ACC112 (cell line): Measurements from ENCODE around the gene UBE2L3.
"Not testable (repeated sequence)": the region's sequence is repeated elsewhere in the genome, so short reads cannot be mapped to it uniquely, and the experiment has no call there.

Experiments
- H2AFZ ChIP-seq: fragments of 200-600 bp; sonication (generic); one replicate; pipeline ENCODE4 v1.6.0; 2017; ENCODE audit warnings: antibody characterized with exemption, low read length; ENCODE audit not compliant: unreplicated experiment
- H3K27ac ChIP-seq: fragments of 200-600 bp; sonication (generic); 2 replicates; pipeline ENCODE4 v1.5.1; 2014; ENCODE audit warnings: low read depth, mild to moderate bottlenecking, antibody characterized with exemption, low read length, moderate library complexity
- H3K27me3 ChIP-seq: fragments of 200-600 bp; sonication (generic); 2 replicates; pipeline ENCODE4 v1.6.1; 2014; ENCODE audit warnings: mild to moderate bottlenecking, antibody characterized with exemption, low read length, moderate library complexity, mixed read lengths; ENCODE audit not compliant: insufficient read depth
- H3K36me3 ChIP-seq: fragments of 200-600 bp; sonication (generic); 2 replicates; pipeline ENCODE4 v1.6.1; 2016; ENCODE audit warnings: mild to moderate bottlenecking, antibody characterized with exemption, low read length, moderate library complexity, mixed read lengths; ENCODE audit not compliant: insufficient read depth
- H3K4me1 ChIP-seq: fragments of 200-600 bp; sonication (generic); one replicate; pipeline ENCODE4 v1.6.1; 2016; ENCODE audit warnings: low read length, mixed read lengths; ENCODE audit not compliant: insufficient read depth, unreplicated experiment, control insufficient read depth
- H3K4me3 ChIP-seq: fragments of 200-600 bp; sonication (generic); 2 replicates; pipeline ENCODE4 v1.5.1; 2014; ENCODE audit warnings: mild to moderate bottlenecking, low read depth, low read length
- H3K79me2 ChIP-seq: fragments of 200-600 bp; sonication (generic); one replicate; pipeline ENCODE4 v1.6.0; 2016; ENCODE audit warnings: low read length; ENCODE audit not compliant: control insufficient read depth, unreplicated experiment, insufficient read depth

UBE2L3 gene

DNA sequence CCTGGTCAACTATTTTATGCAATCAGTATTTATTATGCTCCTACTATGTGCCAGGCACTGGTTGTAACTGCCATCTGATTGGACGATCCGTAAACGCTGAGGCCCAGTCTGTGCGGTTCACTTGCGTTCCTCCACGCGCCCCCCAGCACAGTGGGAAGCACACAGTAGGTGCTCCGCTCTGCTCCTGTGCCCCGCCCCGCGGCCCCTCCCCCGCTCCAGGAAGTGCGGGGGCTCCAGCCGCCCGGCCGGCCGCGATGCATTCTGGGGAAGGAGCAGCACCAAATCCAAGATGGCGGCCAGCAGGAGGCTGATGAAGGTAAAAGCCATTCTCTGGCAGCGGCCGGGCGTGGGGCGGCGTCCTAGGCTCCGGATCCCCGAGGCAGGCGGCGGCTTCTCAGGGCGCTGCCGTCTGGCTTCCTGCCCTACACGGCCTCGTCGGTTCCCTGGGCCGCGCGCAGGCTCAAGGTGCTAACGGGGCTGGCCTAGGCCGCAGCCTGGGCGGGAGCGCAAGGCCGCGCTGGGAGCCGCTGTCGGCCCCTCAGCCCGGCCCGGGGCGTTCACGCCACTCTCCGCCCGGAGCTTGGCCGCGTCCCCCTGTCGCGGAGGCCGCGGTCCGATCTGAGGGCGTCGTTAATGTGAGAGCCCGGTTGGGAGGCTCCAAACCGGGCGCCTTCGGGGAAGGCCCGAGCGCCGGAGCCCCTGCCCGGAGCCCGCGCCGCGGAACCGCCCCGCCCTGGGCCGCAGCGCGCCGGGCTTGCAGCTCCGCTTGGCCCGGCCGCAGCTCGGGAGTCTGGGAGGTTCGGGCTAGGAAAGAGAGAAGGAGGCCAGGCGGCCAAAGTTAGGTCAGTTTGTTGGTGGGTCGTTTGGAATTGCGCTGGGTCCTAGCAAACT is at the start of gene UBE2L3:
Gene UBE2L3 (plus strand): TSS at position 259 of the 891 bp plus-strand sequence. CDS start 31 bp downstream, at position 290.
- Histone ChIP-seq H2AFZ (peak within 1 kb of the TSS; percentile 68), H3K4me3 (peak within 1 kb of the TSS; percentile 95), H3K79me2 (peaks cover 50% of the 10 kb centered on the region), H3K4me1 (peaks cover 21% of the 10 kb centered on the region), H3K27me3 (no peaks in the 10 kb centered on the region), H3K36me3 (no peaks in the 10 kb centered on the region), H3K27ac (peak within 1 kb of the TSS; percentile 83)

DNA sequence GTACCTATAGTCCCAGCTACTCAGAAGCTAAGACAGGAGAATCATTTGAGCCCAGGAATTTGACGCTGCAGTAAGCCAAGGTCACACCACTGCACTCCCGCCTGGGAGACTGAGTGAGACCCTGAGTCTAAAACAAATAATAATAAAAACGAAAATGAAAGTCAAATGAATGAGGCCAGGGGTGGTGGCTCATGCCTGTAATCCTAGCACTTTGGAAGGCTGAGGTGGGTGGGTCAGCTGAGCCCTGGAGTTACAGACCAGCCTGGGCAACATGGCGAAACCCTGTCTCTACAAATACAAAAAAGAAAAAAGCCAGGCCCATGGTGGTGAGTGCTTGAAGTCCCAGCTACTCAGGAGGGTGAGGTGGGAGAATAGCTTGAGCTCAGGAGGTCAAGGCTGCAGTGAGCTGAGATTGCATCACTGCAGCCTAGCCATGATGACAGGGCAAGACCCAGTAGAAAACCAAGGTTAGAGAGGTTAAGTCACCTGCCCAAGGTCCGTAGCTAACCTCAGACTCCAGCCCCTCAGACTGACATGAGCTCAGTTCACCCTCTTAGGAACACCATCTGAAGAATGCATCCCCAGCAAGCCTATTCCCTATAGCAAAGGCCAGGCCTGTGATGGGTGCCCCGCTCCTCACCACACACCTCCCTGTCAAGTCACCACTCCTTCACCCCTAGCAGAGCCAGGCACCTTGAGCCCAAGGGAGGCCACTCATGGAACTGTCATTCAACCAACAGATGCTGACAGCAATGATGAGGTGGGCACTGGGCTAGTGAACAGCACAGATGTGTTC is 40.6 kb upstream of the UBE2L3 start:
- not testable (repeated sequence) for H3K27ac ChIP-seq, H3K79me2 ChIP-seq, H3K4me1 ChIP-seq, H3K4me3 ChIP-seq, H2AFZ ChIP-seq, H3K36me3 ChIP-seq, H3K27me3 ChIP-seq

DNA sequence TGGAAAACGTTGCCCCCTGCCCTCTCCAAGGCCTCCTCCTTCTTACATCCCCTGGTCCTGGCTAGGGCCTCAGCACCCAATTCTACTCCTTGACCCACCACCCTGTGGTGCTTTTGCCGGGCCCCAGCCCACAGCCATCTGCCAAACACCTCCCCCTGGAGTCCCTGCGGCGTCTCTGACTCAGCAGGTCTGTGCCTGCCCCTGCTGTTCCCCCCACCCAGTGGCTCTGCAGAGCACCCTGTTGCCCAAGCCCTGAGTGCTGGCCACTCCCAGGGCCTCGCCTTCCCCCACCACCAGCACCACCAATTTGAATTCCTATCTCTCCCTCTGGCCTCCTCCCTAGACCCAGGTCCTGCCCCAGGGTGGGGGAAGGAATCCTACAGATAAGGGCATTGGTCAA is 36.0 kb upstream of the UBE2L3 start:
- H2AFZ ChIP-seq, H3K27ac ChIP-seq, H3K79me2 ChIP-seq, H3K4me1 ChIP-seq, H3K36me3 ChIP-seq, H3K4me3 ChIP-seq, H3K27me3 ChIP-seq: not testable (repeated sequence)

DNA sequence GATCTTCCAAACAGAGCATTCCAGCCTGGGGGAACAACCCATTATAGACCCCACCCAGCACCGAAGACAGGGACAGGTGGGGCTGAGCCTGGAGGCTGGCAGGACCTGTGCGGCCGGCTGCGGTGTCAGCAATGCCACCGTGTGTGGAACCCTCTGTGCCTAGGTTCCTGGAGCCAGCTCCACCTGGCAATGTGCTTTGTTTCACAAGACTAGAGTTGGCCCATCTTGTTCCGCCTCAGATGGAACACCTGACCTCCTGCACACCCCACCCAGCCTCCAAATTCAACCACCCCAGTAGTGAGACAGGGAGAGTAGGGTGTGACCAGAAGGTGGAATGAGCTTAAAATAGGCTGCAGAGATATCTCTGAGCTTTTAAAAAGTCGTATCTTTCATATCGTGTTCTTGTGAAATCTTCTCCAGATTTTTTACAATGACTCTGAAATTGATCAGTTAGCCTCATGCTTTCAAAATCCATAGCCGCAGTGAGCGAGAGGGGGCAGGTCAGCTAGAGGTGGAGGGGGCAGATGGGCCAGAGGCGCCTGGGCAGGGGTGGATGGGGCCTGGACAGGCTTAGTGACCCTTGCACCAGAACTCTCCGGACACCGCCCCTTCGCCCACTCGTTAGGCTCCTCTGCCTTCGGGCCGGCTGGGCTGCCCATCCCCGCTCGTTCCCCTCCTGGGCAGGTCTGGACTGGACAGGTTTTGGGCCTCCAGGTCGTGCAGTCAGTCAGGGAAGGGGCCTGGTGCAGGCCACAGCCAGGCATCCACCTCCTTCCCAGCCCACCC is 34.5 kb upstream of the UBE2L3 start:
- H3K4me3 ChIP-seq, H2AFZ ChIP-seq, H3K27ac ChIP-seq, H3K36me3 ChIP-seq, H3K79me2 ChIP-seq, H3K4me1 ChIP-seq, H3K27me3 ChIP-seq: not testable (repeated sequence)

DNA sequence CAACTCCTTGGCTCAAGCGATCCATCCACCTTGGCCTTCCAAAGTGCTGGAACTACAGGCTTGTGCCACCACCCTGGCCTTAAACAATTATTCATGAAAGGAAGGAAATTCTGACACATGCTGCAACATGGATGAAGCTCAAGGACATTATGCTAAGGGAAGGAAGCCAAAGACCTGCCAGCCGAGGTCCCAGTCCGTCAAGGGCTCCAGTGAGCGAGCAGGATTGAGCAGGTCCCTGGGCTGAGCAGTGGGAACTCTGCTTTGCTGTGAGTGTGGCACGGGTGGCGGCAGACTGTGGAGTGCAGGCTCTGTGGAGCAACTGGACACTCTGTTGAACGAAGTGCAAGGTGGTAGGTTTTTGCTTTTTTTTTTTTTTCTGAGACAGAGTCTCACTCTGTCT is 27.7 kb upstream of the UBE2L3 start:
- not testable (repeated sequence) for H3K4me3 ChIP-seq, H3K27ac ChIP-seq, H3K4me1 ChIP-seq, H2AFZ ChIP-seq, H3K36me3 ChIP-seq, H3K27me3 ChIP-seq, H3K79me2 ChIP-seq

DNA sequence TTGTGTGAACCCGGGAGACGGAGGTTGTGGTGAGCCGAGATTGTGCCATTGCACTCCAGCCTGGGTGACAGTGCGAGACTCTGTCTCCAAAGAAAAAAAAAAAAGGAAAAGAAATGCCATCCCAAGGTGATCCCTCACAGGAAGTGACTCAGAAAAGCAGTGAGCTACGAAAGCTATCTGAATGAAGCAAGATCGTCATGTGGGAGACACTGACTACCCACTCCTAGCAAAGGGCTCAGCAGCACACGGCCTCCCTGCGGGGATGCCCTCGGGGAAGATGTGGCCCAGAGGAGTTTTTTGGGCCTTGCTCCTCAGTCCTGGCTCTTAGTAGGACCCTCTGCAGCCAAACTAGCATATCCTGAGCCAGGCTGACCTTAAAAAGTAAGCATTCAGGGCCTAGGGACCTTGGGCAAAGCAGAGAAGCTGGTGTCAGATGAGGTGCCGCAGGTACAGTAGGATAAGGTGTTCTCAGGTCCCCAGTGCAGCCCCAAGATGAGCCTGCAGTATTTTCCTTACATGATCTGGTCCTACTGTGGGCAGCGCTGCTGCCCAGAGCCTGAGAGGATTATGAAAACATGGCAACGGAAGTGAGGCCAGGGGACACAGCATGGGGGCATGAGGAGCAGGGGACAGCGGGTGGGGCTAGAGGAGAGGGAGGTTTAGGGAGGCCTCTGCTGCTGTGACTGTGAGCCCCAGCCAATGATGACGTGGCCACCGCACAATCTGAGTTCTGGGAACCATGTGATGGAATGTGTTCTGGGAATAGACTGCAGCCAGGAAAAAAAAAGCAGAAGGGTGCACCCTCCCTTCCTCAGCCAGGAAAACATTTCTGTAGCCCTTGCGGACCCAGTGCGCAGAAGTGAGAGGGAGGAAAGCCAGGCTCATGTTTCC is 22.8 kb upstream of the UBE2L3 start:
- H2AFZ ChIP-seq, H3K79me2 ChIP-seq, H3K27me3 ChIP-seq, H3K36me3 ChIP-seq, H3K4me3 ChIP-seq, H3K4me1 ChIP-seq: not testable (repeated sequence)
- H3K27ac ChIP-seq: peak overlapping the region; percentile 47; the same call in 1 of the 2 replicates

DNA sequence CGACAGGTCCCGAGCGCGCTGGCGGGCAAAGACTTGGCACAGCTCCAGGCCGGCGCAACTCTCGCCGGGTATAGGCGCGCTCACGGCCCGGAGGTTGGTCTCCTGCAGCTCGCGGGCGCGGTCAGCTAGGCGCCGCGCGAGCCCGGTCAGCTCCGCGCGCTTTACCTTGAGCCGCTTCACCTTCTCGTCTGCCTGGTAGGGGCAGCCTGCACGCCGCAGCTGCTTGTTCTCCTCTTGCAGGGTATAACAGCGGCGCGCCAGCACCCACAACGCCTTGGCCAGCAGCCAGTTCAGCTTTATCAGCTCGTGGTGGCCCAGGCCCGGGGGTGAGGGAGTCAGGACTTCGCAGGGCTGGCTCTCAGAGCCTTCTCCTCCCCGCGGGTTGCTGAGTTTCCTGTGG is 18.0 kb upstream of the UBE2L3 start:
- not testable (repeated sequence) for H2AFZ ChIP-seq, H3K4me1 ChIP-seq, H3K27me3 ChIP-seq, H3K27ac ChIP-seq, H3K4me3 ChIP-seq, H3K79me2 ChIP-seq, H3K36me3 ChIP-seq

DNA sequence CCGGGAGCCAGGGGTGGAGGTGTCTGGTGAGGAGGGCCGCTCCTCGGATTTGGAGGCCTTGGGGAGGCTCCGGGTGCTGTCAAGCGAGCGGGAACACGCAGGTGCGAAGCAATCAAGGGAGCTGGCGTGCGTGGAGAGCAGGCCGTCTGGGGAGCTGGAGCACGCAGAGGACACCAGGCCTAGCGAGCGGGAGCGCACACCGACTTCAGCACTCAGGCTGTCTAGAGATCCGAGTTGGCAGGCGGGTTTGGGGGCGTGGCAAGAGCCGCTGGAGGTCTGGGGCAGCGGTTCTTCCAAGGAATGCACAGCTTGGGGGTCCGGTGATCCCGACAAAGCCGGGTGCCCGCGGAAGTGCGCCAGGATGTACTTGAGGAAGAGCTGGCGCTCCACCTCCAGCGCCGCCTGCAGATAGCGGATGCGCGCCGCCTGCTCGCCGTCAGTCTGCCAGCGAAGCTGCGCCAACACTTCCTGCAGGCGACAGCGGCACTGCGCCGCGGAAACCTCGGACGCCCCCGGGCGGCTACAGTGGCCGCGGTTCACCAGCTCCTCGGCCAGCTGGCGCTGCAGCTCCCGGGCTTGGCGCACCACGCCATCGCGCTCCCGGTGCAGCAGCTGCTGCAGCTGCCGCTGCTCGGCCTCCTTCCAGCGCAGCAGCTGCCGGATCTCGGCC is 17.4 kb upstream of the UBE2L3 start:
- H3K79me2 ChIP-seq, H3K4me3 ChIP-seq, H3K27me3 ChIP-seq, H3K27ac ChIP-seq, H2AFZ ChIP-seq, H3K36me3 ChIP-seq, H3K4me1 ChIP-seq: not testable (repeated sequence)

DNA sequence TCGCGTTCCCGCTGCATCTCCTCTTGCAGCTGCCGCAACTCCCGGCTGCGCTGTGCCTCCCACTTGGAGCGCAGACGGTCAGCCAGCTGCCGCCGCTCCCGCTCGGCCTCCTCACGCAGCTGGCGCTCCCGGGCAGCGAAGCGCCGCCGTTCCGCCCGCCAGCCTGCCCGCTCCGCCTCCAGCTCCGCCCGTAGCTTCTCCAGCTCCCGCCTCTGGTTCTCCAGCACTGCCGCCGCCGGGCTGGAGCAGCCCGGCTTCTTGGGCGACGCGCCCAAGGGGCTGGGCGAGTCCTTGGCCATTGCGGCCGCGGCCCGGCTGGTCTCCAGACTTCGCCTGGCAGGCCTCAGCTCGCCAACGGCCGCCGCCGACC is 16.9 kb upstream of the UBE2L3 start:
- not testable (repeated sequence) for H3K4me1 ChIP-seq, H3K27me3 ChIP-seq, H3K27ac ChIP-seq, H2AFZ ChIP-seq, H3K36me3 ChIP-seq, H3K79me2 ChIP-seq, H3K4me3 ChIP-seq
